ENCODE results near the gene IQCM.

Gene IQCM

GRCh38 chr4:149781150-149781549 lies 34.5 kb downstream of the IQCM start:
- DNase-seq (ENCODE audit: low read depth) = no peak

GRCh38 chr4:149768477-149768876 lies 47.2 kb downstream of the IQCM start:
- no peak for DNase-seq (ENCODE audit: low read depth)

GRCh38 chr4:149766135-149766534 lies 49.5 kb downstream of the IQCM start:
- DNase-seq (ENCODE audit: low read depth) = no peak

- no peak for DNase-seq (ENCODE audit: low read depth)
Observed at GRCh38 chr4:149765630-149766029, 50.0 kb downstream of the IQCM start.

- DNase-seq (ENCODE audit: low read depth) = no peak
Observed at GRCh38 chr4:149755969-149756368, 59.7 kb downstream of the IQCM start.

- no peak for DNase-seq (ENCODE audit: low read depth)
Observed at GRCh38 chr4:149754526-149754925, 61.1 kb downstream of the IQCM start.

GRCh38 chr4:149752729-149753128 lies 62.9 kb downstream of the IQCM start:
- DNase-seq (ENCODE audit: low read depth) = no peak

- no peak for DNase-seq (ENCODE audit: low read depth)
Observed at GRCh38 chr4:149751174-149751573, 64.5 kb downstream of the IQCM start.

GRCh38 chr4:149749784-149750183 lies 65.9 kb downstream of the IQCM start:
- no peak for DNase-seq (ENCODE audit: low read depth)

- DNase-seq (ENCODE audit: low read depth) = no peak
Observed at GRCh38 chr4:149747646-149748045, 68.0 kb downstream of the IQCM start.

- no peak for DNase-seq (ENCODE audit: low read depth)
Observed at GRCh38 chr4:149746276-149746675, 69.4 kb downstream of the IQCM start.

GRCh38 chr4:149741186-149741831 lies 74.3 kb downstream of the IQCM start:
- DNase-seq (ENCODE audit: low read depth) = no peak

- no peak for DNase-seq (ENCODE audit: low read depth)
Observed at GRCh38 chr4:149738156-149738555, 77.5 kb downstream of the IQCM start.

GRCh38 chr4:149735796-149736195 lies 79.8 kb downstream of the IQCM start:
- no peak for DNase-seq (ENCODE audit: low read depth)

GRCh38 chr4:149728444-149728843 lies 87.2 kb downstream of the IQCM start:
- no peak for DNase-seq (ENCODE audit: low read depth)

- no peak for DNase-seq (ENCODE audit: low read depth)
Observed at GRCh38 chr4:149727663-149728062, 88.0 kb downstream of the IQCM start.

GRCh38 chr4:149723065-149723464 lies 92.6 kb downstream of the IQCM start:
- DNase-seq (ENCODE audit: low read depth) = no peak

- DNase-seq (ENCODE audit: low read depth) = no peak
Observed at GRCh38 chr4:149719806-149720205, 95.8 kb downstream of the IQCM start.

GRCh38 chr4:149719357-149719756 lies 96.3 kb downstream of the IQCM start:
- DNase-seq (ENCODE audit: low read depth) = no peak

- no peak for DNase-seq (ENCODE audit: low read depth)
Observed at GRCh38 chr4:149718500-149718899, 97.1 kb downstream of the IQCM start.

- no peak for DNase-seq (ENCODE audit: low read depth)
Observed at GRCh38 chr4:149716728-149717127, 98.9 kb downstream of the IQCM start.

- DNase-seq (ENCODE audit: low read depth) = no peak
Observed at GRCh38 chr4:149715822-149716585, 99.6 kb downstream of the IQCM start.

GRCh38 chr4:149713031-149713430 lies 102.6 kb downstream of the IQCM start:
- no peak for DNase-seq (ENCODE audit: low read depth)

Data from stimulated activated CD8-positive, alpha-beta memory T cell treated with anti-CD3 and anti-CD28 coated beads, Interleukin-12 subunit alpha, Interleukin-12 subunit beta, amount 100 ng/mL, for 4 hours (primary cell).